ENCODE measurements around the gene XPO5.
"Not testable (repeated sequence)": the region's sequence is repeated elsewhere in the genome, so short reads cannot be mapped to it uniquely, and the experiment has no call there.

The XPO5 gene

GRCh38 chr6:43584892-43585570, 9.2 kb upstream of the XPO5 start:
- DNase-seq: no peak

GRCh38 chr6:43582911-43583310, 7.1 kb upstream of the XPO5 start:
- DNase-seq: no peak

- no peak for DNase-seq
Measured at GRCh38 chr6:43579171-43579570, 3.3 kb upstream of the XPO5 start.

DNA sequence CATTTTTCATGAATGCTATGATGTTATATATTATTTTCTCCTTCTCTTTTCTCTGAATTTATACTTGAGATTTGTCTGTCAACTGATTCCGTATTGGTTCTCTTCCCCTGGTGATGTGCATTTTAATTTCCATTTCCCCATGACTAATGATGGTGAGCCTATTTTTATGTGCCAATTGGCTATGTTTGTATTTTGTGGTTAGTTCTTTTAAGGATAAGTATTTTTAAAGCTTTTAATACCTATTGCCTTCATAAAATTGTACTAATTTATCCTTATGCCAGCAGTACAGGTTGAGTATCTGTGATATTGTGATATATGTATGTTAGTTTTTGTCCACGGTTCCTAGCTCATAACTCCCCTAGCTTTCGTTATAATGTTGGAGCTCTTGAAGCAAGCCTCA, 2.9 kb upstream of the XPO5 start:
- no peak for DNase-seq

- peak; percentile 49 to 61 for DNase-seq
Measured at GRCh38 chr6:43575105-43575771, 600 bp downstream of the XPO5 start.

DNA sequence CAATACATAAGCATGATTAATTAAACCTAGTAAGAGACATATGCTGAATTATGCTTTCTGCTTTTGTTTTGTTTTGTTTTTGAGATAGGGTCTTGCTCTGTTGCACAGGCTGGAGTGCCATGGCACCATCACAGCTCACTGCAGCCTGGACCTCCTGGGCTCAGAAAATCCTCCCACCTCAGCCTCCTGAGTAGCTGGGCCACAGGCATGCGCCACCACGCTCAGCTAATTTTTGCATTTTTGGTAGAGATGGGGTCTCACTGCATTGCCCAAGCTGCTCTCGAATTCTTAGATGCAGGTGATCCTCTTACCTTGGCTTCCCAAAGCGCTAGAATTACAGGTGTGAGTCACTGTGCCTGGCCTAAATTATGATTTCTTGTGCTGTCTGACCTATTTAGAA, 3.8 kb downstream of the XPO5 start:
- DNase-seq: no peak

DNA sequence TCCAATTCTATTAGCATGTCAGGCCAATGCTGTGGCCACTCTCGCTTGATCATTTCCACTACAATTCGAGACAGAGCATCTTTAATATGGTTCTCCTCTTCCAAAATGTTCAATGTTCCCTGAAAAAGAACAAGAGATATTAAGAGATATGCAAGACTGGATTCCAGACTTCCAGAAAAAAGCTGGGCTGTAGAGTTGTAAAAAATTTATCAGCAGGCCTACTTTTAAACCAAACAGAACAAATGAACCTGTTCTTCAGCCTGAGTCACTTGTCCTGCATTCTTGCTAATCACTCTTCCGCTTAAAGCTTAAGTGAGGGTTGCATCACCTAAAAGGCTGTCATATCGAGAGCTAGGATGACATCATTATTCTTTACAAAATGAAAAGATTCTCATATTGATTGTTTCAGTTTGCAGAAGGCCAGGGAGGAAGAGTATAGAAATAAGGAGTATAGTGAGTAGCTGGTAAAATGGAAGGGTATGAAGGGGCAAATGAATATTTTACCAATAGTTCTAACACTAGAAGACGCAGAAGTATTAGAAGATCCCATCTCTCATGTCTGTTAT, 4.9 kb downstream of the XPO5 start:
- DNase-seq: peak; percentile 7 to 34

DNA sequence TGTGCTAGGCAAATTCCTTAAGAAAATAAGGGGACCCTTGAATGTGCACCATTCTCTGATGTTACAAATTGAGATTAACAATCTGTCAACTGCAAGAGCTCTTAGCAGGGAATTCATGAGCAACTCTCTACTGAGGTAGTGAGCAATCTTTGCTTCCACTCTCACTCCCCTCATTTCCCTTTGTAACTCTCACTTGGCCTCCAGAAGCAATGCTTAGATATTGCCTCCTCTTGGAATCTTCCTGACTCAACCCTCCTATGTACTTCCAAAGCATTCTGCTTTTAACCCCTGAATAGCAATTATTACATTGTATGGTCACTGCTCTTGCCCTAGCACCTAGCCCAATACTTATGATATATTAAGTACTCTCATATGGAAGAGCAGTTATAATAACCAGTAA, 16.5 kb downstream of the XPO5 start:
- no peak for DNase-seq

GRCh38 chr6:43557620-43558019, 18.2 kb downstream of the XPO5 start:
- not testable (repeated sequence) for DNase-seq

DNA sequence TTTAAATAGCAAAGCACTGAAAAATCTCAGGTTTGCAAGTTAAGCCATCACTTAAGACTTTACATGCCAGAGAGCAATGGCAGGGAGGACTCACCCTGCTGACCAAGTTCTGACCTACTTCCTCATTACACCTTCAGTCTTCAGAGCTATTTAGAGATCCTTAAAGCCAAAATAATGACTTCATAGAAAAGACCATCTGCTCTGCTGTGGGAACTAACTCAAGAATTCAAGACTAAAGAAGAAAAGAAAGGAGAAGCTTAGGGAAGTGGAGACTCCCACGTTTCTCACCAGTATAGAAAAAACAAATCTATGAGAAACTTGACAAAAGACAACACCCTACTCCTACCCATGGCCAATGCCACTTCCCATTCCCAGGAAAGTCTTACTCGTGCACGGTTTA, 28.6 kb downstream of the XPO5 start:
- DNase-seq: peak; percentile 2 to 52

- no peak for DNase-seq
Measured at GRCh38 chr6:43544461-43544860, 31.4 kb downstream of the XPO5 start.

GRCh38 chr6:43541774-43542471, 33.9 kb downstream of the XPO5 start:
- no peak for DNase-seq

DNA sequence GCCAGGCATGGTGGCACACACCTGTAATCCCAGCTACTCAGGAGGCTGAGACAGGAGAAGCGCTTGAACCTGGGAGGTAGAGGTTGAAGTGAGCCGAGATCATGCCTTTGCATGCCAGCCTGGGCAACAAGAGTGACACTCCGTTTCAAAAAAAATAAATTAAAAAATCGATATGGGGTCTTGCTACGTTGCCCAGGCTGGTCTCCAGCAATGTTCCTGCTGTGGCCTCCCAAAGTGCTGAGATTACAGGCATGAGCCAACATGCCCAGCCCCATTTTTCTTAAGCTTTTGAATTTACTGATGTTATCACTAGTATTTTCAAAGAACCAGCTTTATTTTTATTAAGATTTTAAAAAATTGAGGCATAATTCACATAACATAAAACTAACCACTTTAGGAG, 35.3 kb downstream of the XPO5 start:
- DNase-seq: no peak

DNA sequence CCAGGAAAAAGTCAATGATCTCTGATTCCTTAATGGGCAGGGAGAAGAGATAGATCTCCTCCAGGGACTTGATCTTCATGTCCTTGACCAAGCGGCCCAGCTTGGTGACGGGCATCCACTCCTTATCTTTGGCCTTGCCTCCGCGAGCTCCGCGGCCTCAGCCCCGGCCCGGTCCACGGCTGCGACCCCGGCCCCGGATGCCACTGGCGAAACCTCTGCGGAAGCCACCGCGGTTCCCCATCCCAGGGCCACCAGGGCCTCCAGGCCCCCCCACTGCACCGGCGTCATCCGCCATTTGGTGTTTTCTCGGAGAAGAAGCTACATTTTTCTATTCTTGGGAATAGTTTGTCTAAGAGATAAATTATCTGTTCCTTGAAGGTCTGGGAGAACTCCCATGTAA, 36.4 kb downstream of the XPO5 start:
- DNase-seq: not testable (repeated sequence)

- DNase-seq: not testable (repeated sequence)
Measured at GRCh38 chr6:43538986-43539385, 36.9 kb downstream of the XPO5 start.

GRCh38 chr6:43532201-43532600, 43.6 kb downstream of the XPO5 start:
- no peak for DNase-seq

- DNase-seq: no peak
Measured at GRCh38 chr6:43524483-43524961, 51.3 kb downstream of the XPO5 start.

GRCh38 chr6:43523284-43523683, 52.6 kb downstream of the XPO5 start:
- DNase-seq: no peak

DNA sequence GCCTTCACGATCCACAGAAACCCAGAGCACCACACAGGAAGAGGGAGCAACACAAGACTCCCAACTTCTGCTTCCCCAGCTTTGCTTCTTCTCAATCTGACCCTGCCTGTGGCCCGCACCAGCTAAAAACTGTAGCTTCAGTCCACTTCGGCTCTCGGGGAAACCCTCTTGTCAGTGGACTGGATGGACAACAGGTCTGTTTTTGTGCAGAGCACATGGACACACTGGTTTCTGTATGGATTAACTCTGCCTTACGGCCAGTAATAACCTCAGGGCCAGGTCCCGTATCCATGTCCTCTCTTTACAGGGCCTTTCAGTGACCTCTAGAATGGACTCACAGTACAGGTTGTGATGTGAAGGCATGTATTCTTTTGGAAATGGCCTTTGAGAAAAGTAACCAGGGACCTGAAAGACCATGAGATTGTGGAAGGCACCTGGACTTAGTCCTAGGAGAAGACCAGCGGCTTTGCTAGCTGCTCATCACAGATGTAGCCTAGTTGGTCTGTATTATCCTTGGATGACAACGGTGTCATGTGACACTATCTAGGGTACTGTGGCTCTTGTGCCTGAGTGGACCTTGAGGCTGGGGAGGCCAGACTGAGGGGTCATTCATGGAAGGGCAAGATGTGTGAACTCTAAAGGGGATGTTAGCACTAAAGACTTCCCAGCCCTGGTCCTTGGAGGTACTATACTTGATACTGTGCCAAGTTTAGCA, 53.1 kb downstream of the XPO5 start:
- DNase-seq: no peak

DNA sequence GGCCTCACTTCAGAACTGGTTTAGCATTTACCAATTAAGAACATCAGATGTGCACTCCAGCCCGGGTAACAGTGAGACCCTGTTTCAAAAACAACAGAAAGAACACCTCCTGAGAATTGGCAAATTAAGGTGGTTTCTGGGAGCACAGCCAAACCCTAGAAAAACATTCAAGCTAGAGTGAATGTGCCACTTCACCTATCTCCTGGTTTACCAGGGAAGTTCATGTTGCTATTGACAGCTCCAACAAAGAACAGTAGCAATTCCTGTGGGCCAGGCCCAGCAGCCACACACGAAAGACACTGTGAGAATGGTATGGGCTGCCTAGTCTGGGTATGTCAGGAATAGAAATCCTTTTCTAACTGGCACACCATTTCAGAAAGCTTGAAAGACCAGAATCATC, 54.0 kb downstream of the XPO5 start:
- no peak for DNase-seq

DNA sequence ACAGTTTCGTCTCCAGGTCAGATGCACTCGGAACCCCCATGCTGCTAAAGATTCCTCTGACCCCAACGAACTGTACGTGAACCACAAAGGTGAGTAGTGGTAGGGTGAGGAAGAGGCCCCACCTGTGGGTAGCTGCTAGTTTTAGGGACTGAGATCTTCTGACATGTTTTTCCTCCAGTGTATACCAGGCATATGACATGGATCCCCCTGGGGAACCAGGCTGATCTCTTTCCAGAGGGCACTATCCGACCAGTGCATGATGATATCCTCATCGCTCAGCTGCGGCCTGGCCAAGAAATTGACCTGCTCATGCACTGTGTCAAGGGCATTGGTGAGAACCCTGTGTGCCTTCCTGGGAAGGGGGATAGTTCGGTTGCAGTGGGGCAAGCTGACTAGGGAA, 55.7 kb downstream of the XPO5 start:
- DNase-seq: no peak

- no peak for DNase-seq
Measured at GRCh38 chr6:43517505-43518357, 58.1 kb downstream of the XPO5 start.

Data from inflammatory macrophage treated with lipopolysaccharide for 1 hour (primary cell).